Common myeloid progenitor, CD34-positive (primary cell): ENCODE measurements around the gene PPDPF.
A peak's percentile ranks its signal among the peaks of the same experiment; 100 is the strongest.

Source experiments
- CTCF ChIA-PET: fragments of 350-600 bp; sonication (Branson Sonifier 250); formaldehyde crosslinking; loops from one replicate; lab custom pipeline; 2021; ENCODE audit warnings: antibody characterized with exemption; lab: Charles Lee
- POLR2A ChIA-PET: fragments of 350-600 bp; sonication (Branson Sonifier 250); formaldehyde crosslinking; loops from one replicate; lab custom pipeline; 2021; ENCODE audit warnings: antibody characterized with exemption; lab: Charles Lee
- DNase-seq, 3 donors: peaks; one replicate each; pipeline versions ENCODE4 v3.0.0 to v3.0.0-alpha.2; 2013
- H3K27ac ChIP-seq, 2 experiments: 1 replicate in 1 of 2; 2 replicates in 1 of 2; pipeline ENCODE4 v1.7.0; 2013; ENCODE audit warnings: inconsistent platforms in 2 of 2, low read length in 2 of 2, mild to moderate bottlenecking in 2 of 2, low read depth in 1 of 2, moderate library complexity in 1 of 2; ENCODE audit not compliant: severe bottlenecking in 2 of 2, insufficient read depth in 1 of 2, poor library complexity in 1 of 2
- H3K27me3 ChIP-seq, 5 experiments: replicated peaks in 2 of 5; 1 replicate in 3 of 5; 2 replicates in 2 of 5; pipeline versions ENCODE4 v1.6.1 to v1.7.0; 2013; ENCODE audit warnings: low read length in 4 of 5, mild to moderate bottlenecking in 2 of 5, moderate library complexity in 2 of 5, inconsistent platforms in 1 of 5; ENCODE audit not compliant: insufficient read depth in 5 of 5, control insufficient read depth in 4 of 5
- H3K36me3 ChIP-seq, 4 experiments: 1 replicate in 2 of 4; 2 replicates in 2 of 4; pipeline versions ENCODE4 v1.6.1 to v1.7.0; 2013; ENCODE audit warnings: low read length in 3 of 4, control low read depth in 1 of 4, mild to moderate bottlenecking in 1 of 4; ENCODE audit not compliant: control insufficient read depth in 4 of 4, insufficient read depth in 4 of 4
- H3K4me1 ChIP-seq, 4 experiments: 1 replicate in 3 of 4; 2 replicates in 1 of 4; pipeline versions ENCODE4 v1.6.1 to v1.7.1; 2013; ENCODE audit warnings: low read length in 3 of 4, mild to moderate bottlenecking in 3 of 4, control low read depth in 1 of 4, inconsistent platforms in 1 of 4, moderate library complexity in 1 of 4; ENCODE audit not compliant: control insufficient read depth in 4 of 4, insufficient read depth in 4 of 4; ENCODE audit errors: control extremely low read depth in 1 of 4
- H3K4me3 ChIP-seq, 7 experiments: 1 replicate in 4 of 7; 2 replicates in 3 of 7; pipeline versions ENCODE4 v1.5.1 to v1.7.0; 2013; ENCODE audit warnings: mild to moderate bottlenecking in 7 of 7, low read length in 6 of 7, moderate library complexity in 6 of 7, inconsistent platforms in 2 of 7, low read depth in 2 of 7, control low read depth in 1 of 7; ENCODE audit not compliant: insufficient read depth in 4 of 7, control insufficient read depth in 1 of 7; ENCODE audit errors: extremely low read depth in 1 of 7
- H3K9me3 ChIP-seq, 5 experiments: 1 replicate in 4 of 5; 2 replicates in 1 of 5; pipeline versions ENCODE4 v1.6.1 to v1.7.1; 2013; ENCODE audit warnings: low read length in 4 of 5, mild to moderate bottlenecking in 2 of 5, inconsistent platforms in 1 of 5, low read depth in 1 of 5, moderate library complexity in 1 of 5; ENCODE audit not compliant: control insufficient read depth in 4 of 5, insufficient read depth in 2 of 5; ENCODE audit errors: control extremely low read depth in 1 of 5
- WGBS: methylation state at CpG from one replicate; pipeline ENCODE4 v1.1.5; 2013; ENCODE audit not compliant: insufficient coverage; 5-methylcytosine and 5-hydroxymethylcytosine counted together

Gene PPDPF

GRCh38 chr20:63520934-63521601 is 503 bp downstream of the PPDPF start:
- peak; percentile 52 to 72 (median 69) for DNase-seq
- H3K36me3 ChIP-seq = peaks cover 2 to 16% (median 9%) of the 10 kb centered on the region in 4 experiments
- CTCF ChIA-PET = interaction anchor here (1.0 to 4.7 kb wide), 6 partner anchors 10 to 84 kb away, joined by 3 to 31 read pairs (median 8); partner anchors contain the start of gene PTK6
- H3K27ac ChIP-seq = peak overlapping the region in 1 of 2 experiments; percentile 64
- peaks cover 1 to 28% (median 25%) of the 10 kb centered on the region in 4 experiments for H3K4me1 ChIP-seq
- no peaks in the 10 kb centered on the region for H3K27me3 ChIP-seq
- WGBS = 1% methylated on average over 38 of the region's 68 CpGs
- H3K9me3 ChIP-seq = peaks cover 0 to 11% (median 6%) of the 10 kb centered on the region in 5 experiments
- H3K4me3 ChIP-seq = peak overlapping the region; percentile 52 to 83 (median 76)
- POLR2A ChIA-PET = interaction anchor here (0.6 to 2.0 kb wide), 4 partner anchors 11 to 265 kb away, joined by 3 to 7 read pairs (median 4); no protein-coding TSS in a partner anchor

GRCh38 chr20:63521602-63522001 is 1.0 kb downstream of the PPDPF start:
- POLR2A ChIA-PET = interaction anchor here (0.6 to 2.0 kb wide), 3 partner anchors 10 to 264 kb away, joined by 3 to 7 read pairs (median 4); no protein-coding TSS in a partner anchor
- no peak for DNase-seq
- Histone ChIP-seq H3K9me3 (peaks cover 0 to 11% (median 6%) of the 10 kb centered on the region in 5 experiments), H3K4me1 (peaks cover 4 to 28% (median 27%) of the 10 kb centered on the region in 4 experiments), H3K4me3 (peak overlapping the region; percentile 52 to 83 (median 76)), H3K27ac (peak overlapping the region in 1 of 2 experiments; percentile 64), H3K27me3 (no peaks in the 10 kb centered on the region), H3K36me3 (peaks cover 2 to 16% (median 9%) of the 10 kb centered on the region in 4 experiments)
- WGBS = 78% methylated on average over 10 of the region's 23 CpGs
- CTCF ChIA-PET = interaction anchor here (1.3 to 4.7 kb wide), 5 partner anchors 9 to 85 kb away, joined by 3 to 31 read pairs (median 12); partner anchors contain the start of gene PTK6

GRCh38 chr20:63522091-63522868 is 1.7 kb downstream of the PPDPF start:
- Histone ChIP-seq H3K36me3 (peaks cover 2 to 16% (median 9%) of the 10 kb centered on the region in 4 experiments), H3K4me1 (peaks cover 4 to 28% (median 27%) of the 10 kb centered on the region in 4 experiments), H3K9me3 (peaks cover 0 to 11% (median 6%) of the 10 kb centered on the region in 5 experiments), H3K27ac (no peak overlapping the region), H3K27me3 (no peaks in the 10 kb centered on the region), H3K4me3 (peak overlapping the region in 1 of 7 experiments; percentile 19)
- ChIA-PET CTCF (interaction anchor here (1.1 to 4.7 kb wide), 6 partner anchors 9 to 85 kb away, joined by 3 to 31 read pairs (median 8); partner anchors contain the start of gene PTK6), POLR2A (no interaction called here)
- WGBS = 89% methylated on average over 10 of the region's 13 CpGs
- DNase-seq = no peak

GRCh38 chr20:63522981-63523611 is 2.5 kb downstream of the PPDPF start:
- Histone ChIP-seq H3K27me3 (no peaks in the 10 kb centered on the region), H3K4me3 (no peak overlapping the region), H3K36me3 (peaks cover 2 to 16% (median 9%) of the 10 kb centered on the region in 4 experiments), H3K27ac (no peak overlapping the region), H3K9me3 (peaks cover 0 to 11% (median 6%) of the 10 kb centered on the region in 5 experiments), H3K4me1 (peaks cover 4 to 28% (median 27%) of the 10 kb centered on the region in 4 experiments)
- CTCF ChIA-PET = interaction anchor here (0.8 to 4.7 kb wide), 5 partner anchors 8 to 81 kb away, joined by 3 to 31 read pairs (median 5); partner anchors contain the start of gene PTK6
- 96% methylated on average over 4 of the region's 11 CpGs for WGBS
- POLR2A ChIA-PET = no interaction called here
- DNase-seq = no peak

GRCh38 chr20:63525185-63525584 is 4.6 kb downstream of the PPDPF start:
- Histone ChIP-seq H3K27ac (no peak overlapping the region), H3K4me3 (no peak overlapping the region), H3K36me3 (peaks cover 2 to 16% (median 9%) of the 10 kb centered on the region in 4 experiments), H3K4me1 (peaks cover 4 to 19% (median 16%) of the 10 kb centered on the region in 4 experiments), H3K27me3 (peaks cover 0 to 3% (median 0%) of the 10 kb centered on the region in 5 experiments), H3K9me3 (peaks cover 0 to 11% (median 6%) of the 10 kb centered on the region in 5 experiments)
- CTCF ChIA-PET = no interaction called here
- WGBS = 89% methylated on average over 3 of the region's 3 CpGs
- no peak for DNase-seq
- POLR2A ChIA-PET = no interaction called here

- Histone ChIP-seq H3K27ac (no peak overlapping the region), H3K9me3 (peaks cover 0 to 11% (median 6%) of the 10 kb centered on the region in 5 experiments), H3K36me3 (peaks cover 2 to 16% (median 9%) of the 10 kb centered on the region in 4 experiments), H3K4me3 (no peak overlapping the region), H3K27me3 (peaks cover 0 to 3% (median 0%) of the 10 kb centered on the region in 5 experiments), H3K4me1 (peaks cover 4 to 19% (median 14%) of the 10 kb centered on the region in 4 experiments)
- peak in 2 of 3 donors; percentile 58 to 70 for DNase-seq
- ChIA-PET POLR2A (no interaction called here), CTCF (interaction anchor here (1.6 kb wide), 1 partner anchor 18 kb away, joined by 3 read pairs; no protein-coding TSS in a partner anchor)
- 25% methylated on average over 2 of the region's 2 CpGs for WGBS
Observed at GRCh38 chr20:63525971-63526370, 5.4 kb downstream of the PPDPF start.
